Raji (cell line): ENCODE results near the gene UBASH3A.

ENCODE experiments used
- POLR2A ChIP-seq: IDR thresholded peaks from 2 replicates; pipeline ENCODE4 v1.6.1; 2011; ENCODE audit warnings: low read depth, low read length, control low read depth; ENCODE audit not compliant: insufficient read depth

The UBASH3A gene

GRCh38 chr21:42379426-42380215 is 24.1 kb upstream of the UBASH3A start:
- TF ChIP-seq POLR2A, result no peak

- TF ChIP-seq POLR2A, result no peak
Measured at GRCh38 chr21:42381347-42381984, 22.2 kb upstream of the UBASH3A start.

- TF ChIP-seq POLR2A, result no peak
Measured at GRCh38 chr21:42382915-42383314, 20.8 kb upstream of the UBASH3A start.

- TF ChIP-seq POLR2A, result no peak
Measured at GRCh38 chr21:42383331-42383730, 20.4 kb upstream of the UBASH3A start.

GRCh38 chr21:42384156-42384945 is 19.4 kb upstream of the UBASH3A start:
- no peak for TF ChIP-seq POLR2A

- TF ChIP-seq POLR2A, result no peak
Measured at GRCh38 chr21:42384989-42385388, 18.7 kb upstream of the UBASH3A start.

GRCh38 chr21:42385619-42386018 is 18.1 kb upstream of the UBASH3A start:
- TF ChIP-seq POLR2A, result no peak

- no peak for TF ChIP-seq POLR2A
Measured at GRCh38 chr21:42386034-42386591, 17.6 kb upstream of the UBASH3A start.

- no peak for TF ChIP-seq POLR2A
Measured at GRCh38 chr21:42387164-42387563, 16.5 kb upstream of the UBASH3A start.

GRCh38 chr21:42387843-42388340 is 15.8 kb upstream of the UBASH3A start:
- TF ChIP-seq POLR2A, result no peak

- no peak for TF ChIP-seq POLR2A
Measured at GRCh38 chr21:42388740-42389448, 14.8 kb upstream of the UBASH3A start.

GRCh38 chr21:42389449-42389835 is 14.3 kb upstream of the UBASH3A start:
- TF ChIP-seq POLR2A, result no peak

GRCh38 chr21:42390193-42390592 is 13.5 kb upstream of the UBASH3A start:
- TF ChIP-seq POLR2A, result no peak

GRCh38 chr21:42390696-42391095 is 13.0 kb upstream of the UBASH3A start:
- no peak for TF ChIP-seq POLR2A

- TF ChIP-seq POLR2A, result no peak
Measured at GRCh38 chr21:42391297-42391696, 12.4 kb upstream of the UBASH3A start.
